NB4 (cell line): ENCODE results near the gene TTN.

ENCODE experiments used
- CTCF ChIP-seq: IDR thresholded peaks from one replicate; pipeline ENCODE4 v1.5.1; 2012; ENCODE audit warnings: low read depth, low read length
- POLR2A ChIP-seq: IDR thresholded peaks from 2 replicates; pipeline ENCODE4 v1.6.1; 2011; ENCODE audit warnings: mild to moderate bottlenecking; ENCODE audit not compliant: insufficient read length; ENCODE audit errors: extremely low read depth

- TF ChIP-seq CTCF (no peak), POLR2A (no peak)
Measured at GRCh38 chr2:178776751-178777150, 30.5 kb downstream of the TTN start.
